ENCODE measurements around the gene ANLN. TPM values are rescaled to one million over a fixed set of nuclear protein-coding genes. Genes with fewer than 3 reads are reported as not detected.
"Not testable (repeated sequence)": the region's sequence is repeated elsewhere in the genome, so short reads cannot be mapped to it uniquely, and the experiment has no call there.

Gene ANLN
- total RNA-seq, 1 donor from 2014 or later = 2.4 TPM

GRCh38 chr7:36381056-36381455, 8.6 kb upstream of the ANLN start:
- Histone ChIP-seq H3K27me3 (ENCODE audit: control insufficient read depth, insufficient read depth, low read length) (no peaks in the 10 kb centered on the region), H3K36me3 (ENCODE audit: control insufficient read depth, insufficient read depth, low read length) (no peaks in the 10 kb centered on the region), H3K4me3 (ENCODE audit: low read depth, low read length) (no peak overlapping the region)
- no peak for FAIRE-seq
- no peak for TF ChIP-seq CTCF (IDR thresholded peaks at IDR 0.05; ENCODE audit: insufficient read depth, low read length, severe bottlenecking)
- no peak for DNase-seq (ENCODE audit: low read depth)

GRCh38 chr7:36383284-36383683, 6.4 kb upstream of the ANLN start:
- not testable (repeated sequence) for H3K4me3 ChIP-seq (ENCODE audit: low read depth, low read length); FAIRE-seq

GRCh38 chr7:36385646-36386045, 4.0 kb upstream of the ANLN start:
- H3K36me3 ChIP-seq (ENCODE audit: control insufficient read depth, insufficient read depth, low read length); H3K4me3 ChIP-seq (ENCODE audit: low read depth, low read length); H3K27me3 ChIP-seq (ENCODE audit: control insufficient read depth, insufficient read depth, low read length); DNase-seq (ENCODE audit: low read depth); FAIRE-seq: not testable (repeated sequence)

More at GRCh38 chr7:36383284-36383683, 6.4 kb upstream of the ANLN start:
- not testable (repeated sequence) for H3K27me3 ChIP-seq (ENCODE audit: control insufficient read depth, insufficient read depth, low read length); H3K36me3 ChIP-seq (ENCODE audit: control insufficient read depth, insufficient read depth, low read length); DNase-seq (ENCODE audit: low read depth)

- Histone ChIP-seq H3K36me3 (ENCODE audit: control insufficient read depth, insufficient read depth, low read length) (no peaks in the 10 kb centered on the region), H3K27me3 (ENCODE audit: control insufficient read depth, insufficient read depth, low read length) (no peaks in the 10 kb centered on the region), H3K4me3 (ENCODE audit: low read depth, low read length) (no peak overlapping the region)
- DNase-seq (ENCODE audit: low read depth) (peak; percentile 92), FAIRE-seq (no peak)
- TF ChIP-seq CTCF (IDR thresholded peaks at IDR 0.05; ENCODE audit: insufficient read depth, low read length, severe bottlenecking) = no peak
Measured at GRCh38 chr7:36387435-36388231, 2.0 kb upstream of the ANLN start.

GRCh38 chr7:36388423-36388822, 1.2 kb upstream of the ANLN start:
- TF ChIP-seq CTCF (IDR thresholded peaks at IDR 0.05; ENCODE audit: insufficient read depth, low read length, severe bottlenecking) = no peak
- FAIRE-seq (no peak), DNase-seq (ENCODE audit: low read depth) (peak; percentile 88)
- Histone ChIP-seq H3K36me3 (ENCODE audit: control insufficient read depth, insufficient read depth, low read length) (no peaks in the 10 kb centered on the region), H3K27me3 (ENCODE audit: control insufficient read depth, insufficient read depth, low read length) (no peaks in the 10 kb centered on the region), H3K4me3 (ENCODE audit: low read depth, low read length) (no peak overlapping the region)

GRCh38 chr7:36390199-36391090, 783 bp downstream of the ANLN start:
- no peak for FAIRE-seq
- H3K36me3 ChIP-seq (ENCODE audit: control insufficient read depth, insufficient read depth, low read length) = no peaks in the 10 kb centered on the region
- peak; percentile 1 for TF ChIP-seq CTCF (IDR thresholded peaks at IDR 0.05; ENCODE audit: insufficient read depth, low read length, severe bottlenecking)
- H3K4me3 ChIP-seq (ENCODE audit: low read depth, low read length) = peak overlapping the region; percentile 62
- H3K27me3 ChIP-seq (ENCODE audit: control insufficient read depth, insufficient read depth, low read length) = no peaks in the 10 kb centered on the region
- peak; percentile 85 for DNase-seq (ENCODE audit: low read depth)
